Measurements from ENCODE around the gene BORCS6. TPM values are rescaled to one million over a fixed set of nuclear protein-coding genes. Genes with fewer than 3 reads are reported as not detected.

BORCS6 gene
- total and polyA plus RNA-seq, 9 of the 15 experiments (the other 6 are each of a cell fraction or from before 2014, with no cell fraction given), result 0.01 to 7.4 (median 2.3) TPM

DNA sequence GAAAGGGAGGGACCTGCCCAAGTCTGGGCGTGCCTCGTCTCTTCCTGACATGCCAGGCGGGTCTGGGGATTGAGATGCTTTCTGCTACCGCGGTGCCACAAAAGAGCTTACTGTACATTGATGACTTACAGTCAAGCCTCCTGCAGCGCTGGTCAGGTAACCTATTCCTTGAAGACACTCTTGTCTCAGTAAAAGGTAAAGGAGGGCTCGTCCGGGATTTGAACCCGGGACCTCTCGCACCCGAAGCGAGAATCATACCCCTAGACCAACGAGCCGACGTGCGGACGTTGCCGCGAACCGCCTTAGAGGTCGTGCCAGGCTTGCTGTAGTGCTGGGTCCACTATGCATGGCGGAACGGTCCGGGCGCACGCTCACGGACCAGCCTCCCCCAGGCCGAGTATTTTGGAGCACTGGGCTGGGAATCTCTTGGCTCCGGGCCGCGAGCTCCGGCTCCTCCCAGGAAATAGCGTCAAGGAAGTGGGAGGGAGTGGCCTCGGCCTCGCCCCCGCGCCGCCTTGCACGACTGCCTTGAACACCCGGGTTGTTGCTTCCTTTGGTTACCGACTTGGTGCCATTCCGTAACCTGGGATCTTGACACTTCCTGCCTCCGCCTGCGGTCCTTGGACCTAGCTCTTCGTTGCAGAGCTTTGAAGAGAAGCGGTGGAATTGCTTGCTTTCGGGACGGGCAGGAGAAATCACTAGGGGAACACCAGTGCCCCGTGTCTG, 32.8 kb upstream of the BORCS6 start:
- ChIA-PET CTCF (ENCODE audit: low intra/inter-chr PET ratio) (no interaction called here), POLR2A (interaction anchor here (0.6 to 7.5 kb wide), 13 partner anchors 12 to 119 kb away, joined by 3 to 89 read pairs (median 3); partner anchors contain the start of gene AURKB)
- no peaks in the 10 kb centered on the region for H3K9me3 ChIP-seq (replicated peaks; ENCODE audit: control insufficient read depth, insufficient read depth, low read depth, low read length)
- H3K4me2 ChIP-seq (ENCODE audit: insufficient read depth, low read length), result peak overlapping the region; percentile 99
- H3K4me3 ChIP-seq, result peak overlapping the region; percentile 60
- no TSS peak for BruUV-seq (replicated peaks)
- peak overlapping the region; percentile 91 to 92 for H3K9ac ChIP-seq (ENCODE audit: insufficient read depth in 1 of 2, low read depth in 2 of 2, low read length in 2 of 2)
- peak overlapping the region; percentile 95 for H2AFZ ChIP-seq (ENCODE audit: low read depth, low read length)
- H3K79me2 ChIP-seq (ENCODE audit: control insufficient read depth, insufficient read depth, low read length), result no peaks in the 10 kb centered on the region
- H3K27me3 ChIP-seq (ENCODE audit: control insufficient read depth in 2 of 2, insufficient read depth in 2 of 2, low read length in 2 of 2), result no peaks in the 10 kb centered on the region
- H4K20me1 ChIP-seq (replicated peaks; ENCODE audit: control insufficient read depth, insufficient read depth, low read length), result peaks cover 5% of the 10 kb centered on the region
- H3K9me1 ChIP-seq (ENCODE audit: control insufficient read depth, insufficient read depth, low read length), result no peaks in the 10 kb centered on the region
- DNase-seq (ENCODE audit: extremely low read depth in 1 of 4, low spot score in 3 of 4) (peak; percentile 50 to 90 (median 60)), FAIRE-seq (peak; percentile 40), ATAC-seq (peak; percentile 54)
- 2% methylated on average over 29 of the region's 49 CpGs for WGBS (ENCODE audit: insufficient coverage, low coverage, missing lambda C conversion rate)
- in situ Hi-C loops (cut with MboI) (loop anchor here (5.0 kb wide), 1 partner anchor 100 kb away; the partner anchor contains the start of gene HES7), intact Hi-C loops (cut with micrococcal nuclease) (loop anchor here (2.0 to 10.0 kb wide), 2 partner anchors 78 to 162 kb away; partner anchors contain the start of gene RPL26)
- peak overlapping the region; percentile 91 for H3K27ac ChIP-seq (ENCODE audit: extremely low read depth, low read depth, low read length)
- H3K4me1 ChIP-seq (replicated peaks in 1 of 2; ENCODE audit: control insufficient read depth in 2 of 2, insufficient read depth in 2 of 2, low read length in 2 of 2), result peaks cover 27 to 30% of the 10 kb centered on the region in 2 experiments; a peak in 4 of 5 replicates
- H3K36me3 ChIP-seq (ENCODE audit: control insufficient read depth, insufficient read depth, low read length), result peaks cover 8% of the 10 kb centered on the region; the same call in 2 of the 3 replicates
- TF ChIP-seq POLR2H (tag; IDR thresholded peaks at IDR 0.05; ENCODE audit: low read depth), result peak; percentile 99
- TF ChIP-seq ETV6 (IDR thresholded peaks at IDR 0.05; ENCODE audit: borderline replicate concordance in 1 of 2, low read depth in 2 of 2, low read length in 1 of 2), result 0 out of 4 replicates have a peak, but pooled peaks of 1 of the 2 experiments have one; percentile 16
- no peak for TF ChIP-seq ETV6 (CRISPR knock-in tag; IDR thresholded peaks at IDR 0.05; ENCODE audit: borderline replicate concordance)
- TF ChIP-seq PCBP2 (IDR thresholded peaks at IDR 0.05; ENCODE audit: low read depth, low read length, poor library complexity, severe bottlenecking), result no peak
- TF ChIP-seq, protein P1, sequence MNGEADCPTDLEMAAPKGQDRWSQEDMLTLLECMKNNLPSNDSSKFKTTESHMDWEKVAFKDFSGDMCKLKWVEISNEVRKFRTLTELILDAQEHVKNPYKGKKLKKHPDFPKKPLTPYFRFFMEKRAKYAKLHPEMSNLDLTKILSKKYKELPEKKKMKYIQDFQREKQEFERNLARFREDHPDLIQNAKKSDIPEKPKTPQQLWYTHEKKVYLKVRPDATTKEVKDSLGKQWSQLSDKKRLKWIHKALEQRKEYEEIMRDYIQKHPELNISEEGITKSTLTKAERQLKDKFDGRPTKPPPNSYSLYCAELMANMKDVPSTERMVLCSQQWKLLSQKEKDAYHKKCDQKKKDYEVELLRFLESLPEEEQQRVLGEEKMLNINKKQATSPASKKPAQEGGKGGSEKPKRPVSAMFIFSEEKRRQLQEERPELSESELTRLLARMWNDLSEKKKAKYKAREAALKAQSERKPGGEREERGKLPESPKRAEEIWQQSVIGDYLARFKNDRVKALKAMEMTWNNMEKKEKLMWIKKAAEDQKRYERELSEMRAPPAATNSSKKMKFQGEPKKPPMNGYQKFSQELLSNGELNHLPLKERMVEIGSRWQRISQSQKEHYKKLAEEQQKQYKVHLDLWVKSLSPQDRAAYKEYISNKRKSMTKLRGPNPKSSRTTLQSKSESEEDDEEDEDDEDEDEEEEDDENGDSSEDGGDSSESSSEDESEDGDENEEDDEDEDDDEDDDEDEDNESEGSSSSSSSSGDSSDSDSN (IDR thresholded peaks at IDR 0.05; ENCODE audit: borderline replicate concordance in 1 of 2, low read depth in 2 of 2, low read length in 2 of 2), result peak in 1 of 2 experiments; percentile 26; a peak in 1 of 4 replicates
- TF ChIP-seq MTA3 (IDR thresholded peaks at IDR 0.05; ENCODE audit: borderline replicate concordance), result peak; percentile 37; the same call in 1 of the 2 replicates
- peak; percentile 82 for TF ChIP-seq RBM22 (IDR thresholded peaks at IDR 0.05; ENCODE audit: low read depth, low read length, poor library complexity, severe bottlenecking)
- TF ChIP-seq ADNP (tag; IDR thresholded peaks at IDR 0.05), result peak; percentile 91
- TF ChIP-seq XRCC3 (IDR thresholded peaks at IDR 0.05), result no peak
- TF ChIP-seq, protein P2, sequence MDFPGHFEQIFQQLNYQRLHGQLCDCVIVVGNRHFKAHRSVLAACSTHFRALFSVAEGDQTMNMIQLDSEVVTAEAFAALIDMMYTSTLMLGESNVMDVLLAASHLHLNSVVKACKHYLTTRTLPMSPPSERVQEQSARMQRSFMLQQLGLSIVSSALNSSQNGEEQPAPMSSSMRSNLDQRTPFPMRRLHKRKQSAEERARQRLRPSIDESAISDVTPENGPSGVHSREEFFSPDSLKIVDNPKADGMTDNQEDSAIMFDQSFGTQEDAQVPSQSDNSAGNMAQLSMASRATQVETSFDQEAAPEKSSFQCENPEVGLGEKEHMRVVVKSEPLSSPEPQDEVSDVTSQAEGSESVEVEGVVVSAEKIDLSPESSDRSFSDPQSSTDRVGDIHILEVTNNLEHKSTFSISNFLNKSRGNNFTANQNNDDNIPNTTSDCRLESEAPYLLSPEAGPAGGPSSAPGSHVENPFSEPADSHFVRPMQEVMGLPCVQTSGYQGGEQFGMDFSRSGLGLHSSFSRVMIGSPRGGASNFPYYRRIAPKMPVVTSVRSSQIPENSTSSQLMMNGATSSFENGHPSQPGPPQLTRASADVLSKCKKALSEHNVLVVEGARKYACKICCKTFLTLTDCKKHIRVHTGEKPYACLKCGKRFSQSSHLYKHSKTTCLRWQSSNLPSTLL (IDR thresholded peaks at IDR 0.05), result peak; percentile 71
- peak; percentile 21; the same call in 1 of the 2 replicates for TF ChIP-seq ZNF24 (IDR thresholded peaks at IDR 0.05)
- no peak for TF ChIP-seq ZNF780A (CRISPR knock-in tag; IDR thresholded peaks at IDR 0.05)
- peak; percentile 69; the same call in 1 of the 2 replicates for TF ChIP-seq PHF8 (IDR thresholded peaks at IDR 0.05; ENCODE audit: borderline replicate concordance, low read length)
- TF ChIP-seq, protein P3, sequence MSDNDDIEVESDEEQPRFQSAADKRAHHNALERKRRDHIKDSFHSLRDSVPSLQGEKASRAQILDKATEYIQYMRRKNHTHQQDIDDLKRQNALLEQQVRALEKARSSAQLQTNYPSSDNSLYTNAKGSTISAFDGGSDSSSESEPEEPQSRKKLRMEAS (CRISPR knock-in tag; IDR thresholded peaks at IDR 0.05), result peak; percentile 44; the same call in 1 of the 2 replicates
- peak; percentile 65 for TF ChIP-seq BRF1 (IDR thresholded peaks at IDR 0.05; ENCODE audit: borderline replicate concordance, extremely low read depth, insufficient read length)
